SK-N-SH (cell line): ENCODE measurements around the gene CCDC57. TPM values are rescaled to one million over a fixed set of nuclear protein-coding genes. Genes with fewer than 3 reads are reported as not detected.

Source experiments
- CTCF ChIA-PET: fragments of 300-600, 350-600 bp; formaldehyde crosslinking; extraction: SDS; loops from one replicate; lab custom pipeline; 2021; lab: Yijun Ruan, JAX
- POLR2A ChIA-PET: fragments of 350-600 bp; sonication (Branson Sonifier 250); formaldehyde crosslinking; extraction: SDS; loops from one replicate; lab custom pipeline; 2020; ENCODE audit warnings: antibody characterized with exemption, inconsistent platforms; lab: Yijun Ruan, JAX
- DNase-seq: peaks from one replicate; pipeline ENCODE4 v3.0.0; 2012
- H2AFZ ChIP-seq: fragments of 200-600 bp; sonication (generic); 2 replicates; pipeline ENCODE4 v1.8.1; 2016; ENCODE audit warnings: antibody characterized with exemption, mild to moderate bottlenecking, low read depth
- H3F3A ChIP-seq: fragments of 200-600 bp; sonication (generic); replicated peaks from 2 replicates; pipeline ENCODE3; 2016; ENCODE audit warnings: antibody characterized with exemption, mild to moderate bottlenecking; ENCODE audit not compliant: insufficient read depth
- H3K27ac ChIP-seq, 2 experiments: fragments of 200-500 bp in 1 of 2; fragments of 200-600 bp in 1 of 2; sonication (Bioruptor generic) in 1 of 2; sonication (generic), shearing (Covaris generic) in 1 of 2; 2 replicates each; pipeline versions ENCODE4 v1.5.1 to v1.6.1; 2014 to 2016; ENCODE audit warnings: low read depth in 2 of 2, inconsistent platforms in 1 of 2, low read length in 1 of 2, mild to moderate bottlenecking in 1 of 2, mixed read lengths in 1 of 2
- H3K27me3 ChIP-seq: fragments of 200-600 bp; sonication (generic), shearing (Covaris generic); 2 replicates; pipeline ENCODE4 v1.6.1; 2016; ENCODE audit warnings: mixed run types; ENCODE audit not compliant: insufficient read depth
- H3K36me3 ChIP-seq, 2 experiments: fragments of 200-500 bp in 1 of 2; fragments of 200-600 bp in 1 of 2; sonication (Bioruptor generic) in 1 of 2; sonication (generic) in 1 of 2; replicated peaks in 1 of 2; 2 replicates each; pipeline versions ENCODE3 to v1.5.1; 2014 to 2016; ENCODE audit warnings: low read length in 1 of 2, mild to moderate bottlenecking in 1 of 2; ENCODE audit not compliant: insufficient read depth in 2 of 2, control insufficient read depth in 1 of 2
- H3K4me1 ChIP-seq, 2 experiments: fragments of 200-500 bp in 1 of 2; fragments of 200-600 bp in 1 of 2; sonication (Bioruptor generic) in 1 of 2; sonication (generic), shearing (Covaris generic) in 1 of 2; 2 replicates each; pipeline versions ENCODE4 v1.5.1 to v1.6.1; 2014 to 2016; ENCODE audit warnings: low read depth in 1 of 2, low read length in 1 of 2, mixed run types in 1 of 2; ENCODE audit not compliant: insufficient read depth in 2 of 2, control insufficient read depth in 1 of 2
- H3K4me2 ChIP-seq: fragments of 200-600 bp; sonication (generic), shearing (Covaris generic); 2 replicates; pipeline ENCODE4 v1.6.1; 2017; ENCODE audit warnings: mixed run types
- H3K4me3 ChIP-seq, 2 experiments: fragments of 200-500 bp in 1 of 2; fragments of 200-600 bp in 1 of 2; sonication (Bioruptor generic) in 1 of 2; sonication (generic), shearing (Covaris generic) in 1 of 2; 2 replicates each; pipeline versions ENCODE4 v1.5.1 to v1.8.1; 2014 to 2016; ENCODE audit warnings: low read depth in 2 of 2, inconsistent platforms in 1 of 2, low read length in 1 of 2, mild to moderate bottlenecking in 1 of 2, mixed read lengths in 1 of 2, moderate library complexity in 1 of 2
- H3K79me2 ChIP-seq: fragments of 200-600 bp; sonication (generic); 2 replicates; pipeline ENCODE4 v1.8.1; 2017; ENCODE audit warnings: mild to moderate bottlenecking; ENCODE audit not compliant: insufficient read depth
- H3K9ac ChIP-seq: fragments of 200-600 bp; sonication (generic); 2 replicates; pipeline ENCODE4 v1.6.1; 2017; ENCODE audit warnings: mixed run types
- H3K9me2 ChIP-seq: fragments of 200-600 bp; sonication (generic); 2 replicates; pipeline ENCODE4 v1.6.1; 2017; ENCODE audit warnings: mixed run types
- H3K9me3 ChIP-seq: fragments of 200-600 bp; sonication (generic); 2 replicates; pipeline ENCODE4 v1.6.1; 2017; ENCODE audit warnings: mixed run types, mild to moderate bottlenecking, moderate library complexity
- H4K20me1 ChIP-seq: fragments of 200-600 bp; sonication (generic); 2 replicates; pipeline ENCODE4 v1.6.1; 2017; ENCODE audit warnings: mild to moderate bottlenecking, mixed run types; ENCODE audit not compliant: insufficient read depth
- ELF1 ChIP-seq: IDR thresholded peaks from 2 replicates; pipeline ENCODE4 v1.4.0; 2012
- FOXJ3 ChIP-seq: sonication (generic); formaldehyde crosslinking; IDR thresholded peaks from 2 replicates; pipeline ENCODE4 v1.5.1; 2020; ENCODE audit warnings: mild to moderate bottlenecking, missing genetic modification reagents
- FOXM1 ChIP-seq: IDR thresholded peaks from 2 replicates; pipeline ENCODE4 v1.4.0; 2012; ENCODE audit warnings: low read depth, mild to moderate bottlenecking
- GATA2 ChIP-seq: sonication (generic); formaldehyde crosslinking; IDR thresholded peaks from 2 replicates; pipeline ENCODE4 v1.5.0; 2020; ENCODE audit warnings: mild to moderate bottlenecking, missing genetic modification reagents
- MXI1 ChIP-seq: IDR thresholded peaks from 2 replicates; pipeline ENCODE4 v1.6.1; 2012; ENCODE audit warnings: mild to moderate bottlenecking, low read depth, low read length, improper control_type of control experiment
- NFIC ChIP-seq: IDR thresholded peaks from 2 replicates; pipeline ENCODE4 v1.4.0; 2012; ENCODE audit warnings: borderline replicate concordance
- POLR2AphosphoS5 ChIP-seq: IDR thresholded peaks from 2 replicates; pipeline ENCODE4 v1.6.1; 2012; ENCODE audit warnings: low read depth, low read length
- RAD21 ChIP-seq: IDR thresholded peaks from 2 replicates; pipeline ENCODE4 v1.6.1; 2012; ENCODE audit warnings: mild to moderate bottlenecking, low read length
- RCOR1 ChIP-seq: fragments of 150-350 bp; IDR thresholded peaks from 2 replicates; pipeline ENCODE4 v1.6.1; 2017; ENCODE audit warnings: antibody characterized with exemption, low read length
- REST ChIP-seq: IDR thresholded peaks from 2 replicates; pipeline ENCODE4 v1.6.1; 2012; ENCODE audit warnings: mild to moderate bottlenecking, low read depth, low read length, moderate library complexity
- RXRA ChIP-seq: IDR thresholded peaks from 2 replicates; pipeline ENCODE4 v1.4.0; 2012; ENCODE audit warnings: low read depth, mild to moderate bottlenecking, borderline replicate concordance
- SIN3A ChIP-seq: IDR thresholded peaks from 2 replicates; pipeline ENCODE4 v1.6.1; 2012; ENCODE audit warnings: low read depth, mild to moderate bottlenecking, low read length, moderate library complexity, borderline replicate concordance
- TAF1 ChIP-seq: IDR thresholded peaks from 2 replicates; pipeline ENCODE4 v1.6.1; 2012; ENCODE audit warnings: low read depth, mild to moderate bottlenecking, low read length, moderate library complexity, borderline replicate concordance
- TEAD4 ChIP-seq: IDR thresholded peaks from 2 replicates; pipeline ENCODE4 v1.4.0; 2012; ENCODE audit warnings: mild to moderate bottlenecking, borderline replicate concordance; ENCODE audit not compliant: insufficient read depth
- WGBS: methylation state at CpG from one replicate; pipeline ENCODE4 v1.1.6; 2017; ENCODE audit warnings: low lambda C conversion rate; 5-methylcytosine and 5-hydroxymethylcytosine counted together
- polyA plus RNA-seq, 3 experiments: library from polyadenylated mRNA; depleted of rRNA; stranded (reverse); fragments of >200 nt; gene quantifications; 2 replicates each; pipeline ENCODE4 v1.2.3, GENCODE V29; 2012
- TF ChIP-seq, protein P1 (sequence below): IDR thresholded peaks from 2 replicates; pipeline ENCODE4 v1.4.0; 2012; ENCODE audit warnings: low read depth, borderline replicate concordance
- TF ChIP-seq, protein P2 (sequence below): IDR thresholded peaks from 2 replicates; pipeline ENCODE4; 2012
- TF ChIP-seq, protein P3 (sequence below): fragments of 150-350 bp; IDR thresholded peaks from 2 replicates; pipeline ENCODE4 v1.6.1; 2017; ENCODE audit warnings: antibody characterized with exemption, low read length, low read depth, borderline replicate concordance

The CCDC57 gene
- polyA plus RNA-seq, 1 of the 3 experiments (the other 2 are of a cell fraction) = 68.6 TPM

- Histone ChIP-seq H3K4me3 (no peak overlapping the region), H3K27ac (no peak overlapping the region), H3K4me1 (peaks cover 10 to 19% of the 10 kb centered on the region in 2 experiments; a peak in 2 of 4 replicates), H2AFZ (no peak overlapping the region), H3K9ac (no peak overlapping the region), H3K4me2 (no peak overlapping the region), H3K79me2 (peaks cover 82% of the 10 kb centered on the region), H3K36me3 (peaks cover 14 to 34% of the 10 kb centered on the region in 2 experiments), H3K9me3 (no peaks in the 10 kb centered on the region), H3K27me3 (no peaks in the 10 kb centered on the region), H3K9me2 (no peaks in the 10 kb centered on the region), H3F3A (peaks cover 16% of the 10 kb centered on the region), H4K20me1 (peaks cover 52% of the 10 kb centered on the region)
- WGBS = 92% methylated on average over 26 of the region's 26 CpGs
- TF ChIP-seq, protein P1, sequence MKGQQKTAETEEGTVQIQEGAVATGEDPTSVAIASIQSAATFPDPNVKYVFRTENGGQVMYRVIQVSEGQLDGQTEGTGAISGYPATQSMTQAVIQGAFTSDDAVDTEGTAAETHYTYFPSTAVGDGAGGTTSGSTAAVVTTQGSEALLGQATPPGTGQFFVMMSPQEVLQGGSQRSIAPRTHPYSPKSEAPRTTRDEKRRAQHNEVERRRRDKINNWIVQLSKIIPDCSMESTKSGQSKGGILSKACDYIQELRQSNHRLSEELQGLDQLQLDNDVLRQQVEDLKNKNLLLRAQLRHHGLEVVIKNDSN = no peak
- TF ChIP-seq RCOR1 (no peak), MXI1 (no peak), POLR2AphosphoS5 (no peak), RXRA (no peak), FOXJ3 (CRISPR knock-in tag) (no peak), GATA2 (CRISPR knock-in tag) (no peak), TEAD4 (no peak), FOXM1 (no peak), ELF1 (no peak), RAD21 (no peak), SIN3A (no peak), TAF1 (no peak), REST (no peak), NFIC (no peak)
- TF ChIP-seq, protein P2, sequence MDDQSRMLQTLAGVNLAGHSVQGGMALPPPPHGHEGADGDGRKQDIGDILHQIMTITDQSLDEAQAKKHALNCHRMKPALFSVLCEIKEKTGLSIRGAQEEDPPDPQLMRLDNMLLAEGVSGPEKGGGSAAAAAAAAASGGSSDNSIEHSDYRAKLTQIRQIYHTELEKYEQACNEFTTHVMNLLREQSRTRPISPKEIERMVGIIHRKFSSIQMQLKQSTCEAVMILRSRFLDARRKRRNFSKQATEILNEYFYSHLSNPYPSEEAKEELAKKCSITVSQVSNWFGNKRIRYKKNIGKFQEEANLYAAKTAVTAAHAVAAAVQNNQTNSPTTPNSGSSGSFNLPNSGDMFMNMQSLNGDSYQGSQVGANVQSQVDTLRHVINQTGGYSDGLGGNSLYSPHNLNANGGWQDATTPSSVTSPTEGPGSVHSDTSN = no peak
- TF ChIP-seq, protein P3, sequence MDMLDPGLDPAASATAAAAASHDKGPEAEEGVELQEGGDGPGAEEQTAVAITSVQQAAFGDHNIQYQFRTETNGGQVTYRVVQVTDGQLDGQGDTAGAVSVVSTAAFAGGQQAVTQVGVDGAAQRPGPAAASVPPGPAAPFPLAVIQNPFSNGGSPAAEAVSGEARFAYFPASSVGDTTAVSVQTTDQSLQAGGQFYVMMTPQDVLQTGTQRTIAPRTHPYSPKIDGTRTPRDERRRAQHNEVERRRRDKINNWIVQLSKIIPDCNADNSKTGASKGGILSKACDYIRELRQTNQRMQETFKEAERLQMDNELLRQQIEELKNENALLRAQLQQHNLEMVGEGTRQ = no peak
- POLR2A ChIA-PET = interaction anchor here (0.7 to 1.1 kb wide), 3 partner anchors 19 to 205 kb away, joined by 3 read pairs; no protein-coding TSS in a partner anchor
- CTCF ChIA-PET = interaction anchor here (0.6 to 10.9 kb wide), 14 partner anchors 9 to 320 kb away, joined by 3 to 153 read pairs (median 16); partner anchors contain the start of genes HEXD and OGFOD3
- no peak for DNase-seq
These were observed 21.8 kb upstream of the CCDC57 start for GRCh38 chr17:82234211-82235055.
